C4-2B (cell line): Measurements from ENCODE around the gene CCNL2.
"Not testable (repeated sequence)": the region's sequence is repeated elsewhere in the genome, so short reads cannot be mapped to it uniquely, and the experiment has no call there.

Experiments
- ZFX ChIP-seq: fragments of 450-650 bp; IDR thresholded peaks from 2 replicates; pipeline ENCODE4 v1.6.1; 2017
- TF ChIP-seq, protein P1 (sequence below): fragments of 450-650 bp; conservative IDR thresholded peaks from 2 replicates; pipeline ENCODE4 v1.5.1; 2017; ENCODE audit warnings: mild to moderate bottlenecking

- TF ChIP-seq, protein P1, sequence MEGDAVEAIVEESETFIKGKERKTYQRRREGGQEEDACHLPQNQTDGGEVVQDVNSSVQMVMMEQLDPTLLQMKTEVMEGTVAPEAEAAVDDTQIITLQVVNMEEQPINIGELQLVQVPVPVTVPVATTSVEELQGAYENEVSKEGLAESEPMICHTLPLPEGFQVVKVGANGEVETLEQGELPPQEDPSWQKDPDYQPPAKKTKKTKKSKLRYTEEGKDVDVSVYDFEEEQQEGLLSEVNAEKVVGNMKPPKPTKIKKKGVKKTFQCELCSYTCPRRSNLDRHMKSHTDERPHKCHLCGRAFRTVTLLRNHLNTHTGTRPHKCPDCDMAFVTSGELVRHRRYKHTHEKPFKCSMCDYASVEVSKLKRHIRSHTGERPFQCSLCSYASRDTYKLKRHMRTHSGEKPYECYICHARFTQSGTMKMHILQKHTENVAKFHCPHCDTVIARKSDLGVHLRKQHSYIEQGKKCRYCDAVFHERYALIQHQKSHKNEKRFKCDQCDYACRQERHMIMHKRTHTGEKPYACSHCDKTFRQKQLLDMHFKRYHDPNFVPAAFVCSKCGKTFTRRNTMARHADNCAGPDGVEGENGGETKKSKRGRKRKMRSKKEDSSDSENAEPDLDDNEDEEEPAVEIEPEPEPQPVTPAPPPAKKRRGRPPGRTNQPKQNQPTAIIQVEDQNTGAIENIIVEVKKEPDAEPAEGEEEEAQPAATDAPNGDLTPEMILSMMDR: not testable (repeated sequence)
- not testable (repeated sequence) for TF ChIP-seq ZFX
Observed at GRCh38 chr1:1446631-1447030, 47.5 kb upstream of the CCNL2 start.
